ENCODE data around the gene CASS4. TPM values are rescaled to one million over a fixed set of nuclear protein-coding genes. Genes with fewer than 3 reads are reported as not detected.

CASS4 gene
- total RNA-seq, 1 donor from 2014 or later: 0.51 TPM

DNA sequence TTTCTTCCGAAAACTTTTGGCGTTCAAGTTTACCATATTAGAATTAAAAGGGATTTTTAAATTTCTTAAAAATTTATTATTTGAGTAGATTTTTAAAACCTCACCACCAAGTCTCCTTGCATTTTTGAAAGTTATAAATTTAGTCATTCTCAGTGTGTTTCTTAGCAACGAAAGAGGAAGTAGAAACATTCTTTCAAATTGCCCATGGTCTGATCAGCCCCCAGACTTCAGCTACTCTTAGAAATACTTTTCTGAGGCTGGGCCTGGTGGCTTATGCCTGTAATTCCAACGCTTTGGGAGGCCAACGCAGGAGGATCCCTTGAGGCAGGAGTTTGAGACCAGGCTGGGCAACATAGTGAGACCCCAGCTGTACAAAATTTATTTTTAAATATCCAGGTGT, 41.3 kb downstream of the CASS4 start:
- Mint-ChIP-seq H3K27me3 (no peaks in the 10 kb centered on the region), H3K4me1 (peaks cover 14% of the 10 kb centered on the region), H3K36me3 (ENCODE audit: low read depth) (no peaks in the 10 kb centered on the region), H3K27ac (peak overlapping the region; percentile 84), H3K4me3 (peak overlapping the region; percentile 15), H3K9me3 (no peaks in the 10 kb centered on the region)
- DNase-seq (no peak), ATAC-seq (ENCODE audit: low read depth) (peak; percentile 75)
- intact Hi-C loops (cut with micrococcal nuclease): loop anchor here (1.0 kb wide), 2 partner anchors 15 to 61 kb away; partner anchors contain the start of genes AURKA, CSTF1 and RTF2
- TF ChIP-seq CTCF (IDR thresholded peaks at IDR 0.05): no peak
- ChIA-PET CTCF (no interaction called here), POLR2A (interaction anchor here (1.0 kb wide), 1 partner anchor 13 kb away, joined by 3 read pairs; no protein-coding TSS in a partner anchor)

GRCh38 chr20:56454754-56455153, 42.7 kb downstream of the CASS4 start:
- Mint-ChIP-seq H3K27me3 (no peaks in the 10 kb centered on the region), H3K27ac (no peak overlapping the region), H3K36me3 (ENCODE audit: low read depth) (no peaks in the 10 kb centered on the region), H3K4me3 (no peak overlapping the region), H3K9me3 (no peaks in the 10 kb centered on the region), H3K4me1 (peaks cover 14% of the 10 kb centered on the region)
- intact Hi-C loops (cut with micrococcal nuclease): no loop called here
- ATAC-seq (ENCODE audit: low read depth) (peak; percentile 25), DNase-seq (no peak)
- POLR2A ChIA-PET: no interaction called here
- CTCF ChIA-PET: no interaction called here
- no peak for TF ChIP-seq CTCF (IDR thresholded peaks at IDR 0.05)

DNA sequence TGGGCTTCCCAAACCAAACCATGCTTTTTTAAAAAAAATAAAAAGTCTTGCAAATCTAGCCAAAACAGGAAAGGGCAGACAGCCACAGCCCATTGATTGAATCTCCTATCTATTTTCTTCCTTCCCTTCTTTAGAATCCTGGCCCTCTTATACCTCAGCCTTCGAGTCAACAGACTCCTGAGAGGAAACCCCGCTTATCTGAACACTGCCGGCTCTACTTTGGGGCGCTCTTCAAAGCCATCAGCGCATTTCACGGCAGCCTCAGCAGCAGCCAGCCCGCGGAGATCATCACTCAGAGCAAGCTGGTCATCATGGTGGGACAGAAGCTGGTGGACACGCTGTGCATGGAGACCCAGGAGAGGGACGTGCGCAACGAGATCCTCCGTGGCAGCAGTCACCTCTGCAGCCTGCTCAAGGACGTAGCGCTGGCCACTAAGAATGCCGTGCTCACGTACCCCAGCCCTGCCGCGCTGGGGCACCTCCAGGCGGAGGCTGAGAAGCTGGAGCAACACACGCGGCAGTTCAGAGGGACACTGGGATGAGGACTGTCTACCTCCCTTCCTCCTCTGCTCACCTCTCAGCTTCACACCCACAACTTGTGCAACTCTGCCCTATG, 46.3 kb downstream of the CASS4 start:
- no peak for TF ChIP-seq CTCF (IDR thresholded peaks at IDR 0.05)

GRCh38 chr20:56460459-56460858, 48.4 kb downstream of the CASS4 start:
- no peak overlapping the region for H3K4me3 Mint-ChIP-seq
- no peak for DNase-seq
- H3K27ac Mint-ChIP-seq: no peak overlapping the region
- POLR2A ChIA-PET: no interaction called here
- ATAC-seq (ENCODE audit: low read depth): no peak
- CTCF ChIA-PET: no interaction called here
- intact Hi-C loops (cut with micrococcal nuclease): loop anchor here (10.0 kb wide), 1 partner anchor 1994 kb away; no protein-coding TSS in a partner anchor
- H3K9me3 Mint-ChIP-seq: no peaks in the 10 kb centered on the region
- peaks cover 9% of the 10 kb centered on the region for H3K4me1 Mint-ChIP-seq
- TF ChIP-seq CTCF (IDR thresholded peaks at IDR 0.05): no peak
- no peaks in the 10 kb centered on the region for H3K36me3 Mint-ChIP-seq (ENCODE audit: low read depth)
- no peaks in the 10 kb centered on the region for H3K27me3 Mint-ChIP-seq

More for the DNA sequence above, 46.3 kb downstream of the CASS4 start:
- no peak overlapping the region for H3K27ac Mint-ChIP-seq
- no peaks in the 10 kb centered on the region for H3K9me3 Mint-ChIP-seq
- H3K36me3 Mint-ChIP-seq (ENCODE audit: low read depth): no peaks in the 10 kb centered on the region
- ATAC-seq (ENCODE audit: low read depth): no peak
- H3K27me3 Mint-ChIP-seq: no peaks in the 10 kb centered on the region
- no peak for DNase-seq
- intact Hi-C loops (cut with micrococcal nuclease): no loop called here
- peaks cover 11% of the 10 kb centered on the region for H3K4me1 Mint-ChIP-seq
- CTCF ChIA-PET: interaction anchor here (1.4 kb wide), 1 partner anchor 60 kb away, joined by 4 read pairs; no protein-coding TSS in a partner anchor
- no peak overlapping the region for H3K4me3 Mint-ChIP-seq
- POLR2A ChIA-PET: no interaction called here

- no peak for ATAC-seq (ENCODE audit: low read depth)
- POLR2A ChIA-PET: no interaction called here
- intact Hi-C loops (cut with micrococcal nuclease): loop anchor here (10.0 kb wide), 1 partner anchor 1993 kb away; no protein-coding TSS in a partner anchor
These were observed 49.5 kb downstream of the CASS4 start for GRCh38 chr20:56461576-56461975.

More at GRCh38 chr20:56461576-56461975, 49.5 kb downstream of the CASS4 start:
- Mint-ChIP-seq H3K36me3 (ENCODE audit: low read depth) (no peaks in the 10 kb centered on the region), H3K9me3 (no peaks in the 10 kb centered on the region), H3K27ac (no peak overlapping the region), H3K27me3 (no peaks in the 10 kb centered on the region), H3K4me1 (peaks cover 20% of the 10 kb centered on the region), H3K4me3 (no peak overlapping the region)
- TF ChIP-seq CTCF (IDR thresholded peaks at IDR 0.05): no peak
- CTCF ChIA-PET: no interaction called here
- DNase-seq: no peak

All from activated B cell treated with CpG ODN at 0.5 μM for 24 hours (primary cell).